K562 (cell line): ENCODE data around the gene OVOL3. TPM values are rescaled to one million over a fixed set of nuclear protein-coding genes. Genes with fewer than 3 reads are reported as not detected.

Experiments
- DACH1 ChIP-seq: fragments of 450-650 bp; IDR thresholded peaks from 2 replicates; pipeline ENCODE4 v1.6.1; 2018; ENCODE audit not compliant: partially characterized antibody
- DPF2 ChIP-seq: fragments of 450-650 bp; IDR thresholded peaks from 2 replicates; pipeline ENCODE4 v1.6.1; 2016
- EGR1 ChIP-seq: fragments of 450-650 bp; conservative IDR thresholded peaks from 2 replicates; pipeline ENCODE4 v1.6.1; 2017; ENCODE audit warnings: mild to moderate bottlenecking
- GABPB1 ChIP-seq: sonication (generic); formaldehyde crosslinking; IDR thresholded peaks from 2 replicates; pipeline ENCODE4 v1.8.0; 2022; ENCODE audit warnings: mild to moderate bottlenecking, missing genetic modification reagents
- HMG20B ChIP-seq: fragments of 250-450 bp; sonication (Bioruptor Pico); IDR thresholded peaks from 2 replicates; pipeline ENCODE4 v1.5.0; 2021; ENCODE audit warnings: mild to moderate bottlenecking
- MCM3 ChIP-seq: fragments of 450-650 bp; IDR thresholded peaks from 2 replicates; pipeline ENCODE4 v1.6.1; 2016
- OTX1 ChIP-seq: fragments of 450-650 bp; formaldehyde crosslinking; IDR thresholded peaks from 2 replicates; pipeline ENCODE4 v1.4.0; 2022; ENCODE audit warnings: mild to moderate bottlenecking
- SAFB2 ChIP-seq: fragments of 200-400 bp; formaldehyde crosslinking; IDR thresholded peaks from 2 replicates; pipeline ENCODE4 v1.6.1; 2018; ENCODE audit warnings: borderline replicate concordance, low read length, low read depth, moderate library complexity; ENCODE audit not compliant: severe bottlenecking
- SIN3A ChIP-seq, 2 experiments: fragments of 150-350 bp in 1 of 2; IDR thresholded peaks; 2 replicates each; pipeline ENCODE4 v1.6.1; 2011 to 2016; ENCODE audit warnings: borderline replicate concordance in 2 of 2, low read depth in 2 of 2, low read length in 2 of 2, mild to moderate bottlenecking in 2 of 2, moderate library complexity in 2 of 2; ENCODE audit not compliant: control insufficient read depth in 1 of 2
- SMAD1 ChIP-seq: fragments of 150-350 bp; IDR thresholded peaks from 2 replicates; pipeline ENCODE4 v1.6.1; 2014; ENCODE audit warnings: low read length, low read depth; ENCODE audit not compliant: partially characterized antibody
- SRSF1 ChIP-seq: fragments of 200-400 bp; formaldehyde crosslinking; IDR thresholded peaks from 2 replicates; pipeline ENCODE4 v1.6.1; 2017; ENCODE audit warnings: mild to moderate bottlenecking, low read depth, low read length, moderate library complexity
- ZBTB17 ChIP-seq: fragments of 450-650 bp; formaldehyde crosslinking; IDR thresholded peaks from 2 replicates; pipeline ENCODE4 v1.4.0; 2020; ENCODE audit warnings: mild to moderate bottlenecking
- ZNF146 ChIP-seq: IDR thresholded peaks from one replicate; pipeline ENCODE4 v1.6.1; 2018; ENCODE audit warnings: missing compliant biosample characterization; ENCODE audit not compliant: unreplicated experiment
- ZNF224 ChIP-seq: sonication (generic); formaldehyde crosslinking; IDR thresholded peaks from 2 replicates; pipeline ENCODE4 v1.8.0; 2022; ENCODE audit warnings: mild to moderate bottlenecking, missing genetic modification reagents
- ZNF24 ChIP-seq: fragments of 450-650 bp; IDR thresholded peaks from 2 replicates; pipeline ENCODE4 v1.6.1; 2016
- ZNF253 ChIP-seq: fragments of 250-450 bp; sonication (Bioruptor Pico); conservative IDR thresholded peaks from 2 replicates; pipeline ENCODE4 v1.6.1; 2021; ENCODE audit warnings: mild to moderate bottlenecking
- ZNF431 ChIP-seq: sonication (generic); formaldehyde crosslinking; IDR thresholded peaks from 2 replicates; pipeline ENCODE4 v1.8.0; 2022; ENCODE audit warnings: mild to moderate bottlenecking, missing genetic modification reagents
- ZNF444 ChIP-seq: fragments of 250-450 bp; sonication (Bioruptor Pico); IDR thresholded peaks from 2 replicates; pipeline ENCODE4 v1.4.0; 2020; ENCODE audit warnings: mild to moderate bottlenecking, moderate library complexity
- ZNF57 ChIP-seq: fragments of 450-650 bp; formaldehyde crosslinking; IDR thresholded peaks from 2 replicates; pipeline ENCODE4 v1.4.0; 2020; ENCODE audit warnings: mild to moderate bottlenecking, moderate library complexity
- ZNF699 ChIP-seq: fragments of 250-450 bp; sonication (Bioruptor Pico); IDR thresholded peaks from 2 replicates; pipeline ENCODE4 v1.8.0; 2021; ENCODE audit warnings: mild to moderate bottlenecking, moderate library complexity; ENCODE audit not compliant: insufficient replicate concordance
- ZNF707 ChIP-seq: fragments of 250-450 bp; sonication (Bioruptor Pico); conservative IDR thresholded peaks from 2 replicates; pipeline ENCODE4 v1.8.0; 2022; ENCODE audit warnings: inconsistent platforms, mild to moderate bottlenecking, moderate library complexity
- polyA plus RNA-seq, 8 experiments: library from polyadenylated mRNA; depleted of rRNA in 4 of 8; stranded (reverse) in 5 of 8; unstranded in 3 of 8; fragments of >200 nt; fragmentation: Nextera tagmentation in 2 of 8; fragmentation: Illumina TruSeq in 1 of 8; extraction: Ambion mirVana in 2 of 8; extraction: Trizol in 1 of 8; gene quantifications; 2 replicates each; pipeline versions ENCODE4 v1.2.1 to v1.2.3, GENCODE V29; 2011 to 2014; ENCODE audit warnings: inconsistent platforms in 1 of 8, missing spikeins in 1 of 8
- total RNA-seq, 7 experiments: library from RNA; depleted of rRNA in 6 of 7; stranded (reverse); fragments of >200 nt in 6 of 7; fragmentation: Illumina TruSeq in 2 of 7; extraction: Trizol in 2 of 7; gene quantifications; 2 replicates each; pipeline versions ENCODE4 v1.2.1 to v1.2.3, GENCODE V29; 2011 to 2021; ENCODE audit warnings: low replicate concordance in 1 of 7
- TF ChIP-seq, protein P1 (sequence below), 2 experiments: fragments of 450-650 bp in 1 of 2; sonication (generic) in 1 of 2; formaldehyde crosslinking; conservative IDR thresholded peaks; 2 replicates each; pipeline versions ENCODE4 v1.4.0 to v1.8.1; 2020 to 2022; ENCODE audit warnings: mild to moderate bottlenecking in 1 of 2, missing genetic modification reagents in 1 of 2
- TF ChIP-seq, protein P2 (sequence below): sonication (generic); formaldehyde crosslinking; IDR thresholded peaks from 2 replicates; pipeline ENCODE4 v1.8.0; 2023; ENCODE audit warnings: mild to moderate bottlenecking, missing genetic modification reagents
- TF ChIP-seq, protein P3 (sequence below): fragments of 250-450 bp; sonication (Bioruptor Pico); IDR thresholded peaks from 2 replicates; pipeline ENCODE4 v1.5.0; 2020; ENCODE audit warnings: mild to moderate bottlenecking
- TF ChIP-seq, protein P4 (sequence below), 3 experiments: IDR thresholded peaks in 2 of 3; conservative IDR thresholded peaks in 1 of 3; 2 replicates each; pipeline ENCODE4 v1.5.1; 2011 to 2012; ENCODE audit warnings: low read length in 3 of 3, mild to moderate bottlenecking in 3 of 3, control low read depth in 2 of 3, improper control_type of control experiment in 1 of 3, inconsistent platforms in 1 of 3, low read depth in 1 of 3, mixed read lengths in 1 of 3, moderate library complexity in 1 of 3; ENCODE audit not compliant: insufficient read depth in 2 of 3

The OVOL3 gene
- total and polyA plus RNA-seq, 9 of the 15 experiments (the other 6 are each of a cell fraction or from before 2014, with no cell fraction given): not detected

DNA sequence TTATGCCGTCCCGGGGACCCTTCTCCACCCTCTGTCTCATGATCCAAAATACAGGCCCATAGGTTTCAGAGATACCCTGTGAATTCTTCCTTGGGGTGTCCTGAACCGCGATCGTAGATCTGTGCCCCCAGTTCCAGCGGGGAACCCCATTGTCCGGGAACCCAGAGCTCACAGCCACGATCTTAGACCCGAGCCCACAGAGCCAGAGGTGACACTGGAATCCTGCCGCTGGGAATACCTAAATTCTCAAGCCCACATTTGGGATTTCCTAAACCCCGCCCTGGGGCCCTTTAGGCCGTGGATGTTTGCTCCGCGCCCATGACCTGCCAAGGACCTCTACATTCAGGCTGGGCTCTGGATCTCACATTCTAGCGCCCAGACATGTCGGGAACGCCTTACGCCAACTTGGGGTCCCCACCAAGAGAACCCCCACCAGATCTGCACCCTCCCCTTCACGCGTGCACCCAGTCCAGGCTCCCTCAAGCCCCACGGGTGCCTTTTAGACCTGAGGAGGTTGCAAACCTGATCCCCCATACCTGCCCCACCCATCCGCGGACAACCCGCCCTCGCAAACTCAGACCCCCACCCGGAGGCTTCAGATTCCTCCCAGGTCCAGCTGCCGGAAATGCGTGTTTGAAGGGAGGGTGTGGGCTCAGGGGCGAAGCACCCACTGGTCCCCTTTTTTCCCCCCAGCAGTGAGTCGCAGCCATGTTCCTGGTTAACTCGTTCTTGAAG, 29.5 kb downstream of the OVOL3 start (continued):
- TF ChIP-seq, protein P1, sequence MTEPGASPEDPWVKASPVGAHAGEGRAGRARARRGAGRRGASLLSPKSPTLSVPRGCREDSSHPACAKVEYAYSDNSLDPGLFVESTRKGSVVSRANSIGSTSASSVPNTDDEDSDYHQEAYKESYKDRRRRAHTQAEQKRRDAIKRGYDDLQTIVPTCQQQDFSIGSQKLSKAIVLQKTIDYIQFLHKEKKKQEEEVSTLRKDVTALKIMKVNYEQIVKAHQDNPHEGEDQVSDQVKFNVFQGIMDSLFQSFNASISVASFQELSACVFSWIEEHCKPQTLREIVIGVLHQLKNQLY (CRISPR knock-in tag; conservative IDR thresholded peaks at IDR 0.05): no peak
- no peak for TF ChIP-seq ZNF146 (CRISPR knock-in tag)
- TF ChIP-seq OTX1: peak; percentile 6; the same call in 1 of the 2 replicates
- no peak for TF ChIP-seq SMAD1
- no peak for TF ChIP-seq ZNF57 (CRISPR knock-in tag)
- no peak for TF ChIP-seq SRSF1
- TF ChIP-seq MCM3: no peak
- no peak for TF ChIP-seq ZNF431 (CRISPR knock-in tag)
- peak in 1 of 2 experiments; percentile 80; a peak in 1 of 4 replicates for TF ChIP-seq SIN3A (IDR thresholded peaks at IDR 0.05; ENCODE audit: borderline replicate concordance in 2 of 2, control insufficient read depth in 1 of 2, low read depth in 2 of 2, low read length in 2 of 2)
- TF ChIP-seq, protein P2, sequence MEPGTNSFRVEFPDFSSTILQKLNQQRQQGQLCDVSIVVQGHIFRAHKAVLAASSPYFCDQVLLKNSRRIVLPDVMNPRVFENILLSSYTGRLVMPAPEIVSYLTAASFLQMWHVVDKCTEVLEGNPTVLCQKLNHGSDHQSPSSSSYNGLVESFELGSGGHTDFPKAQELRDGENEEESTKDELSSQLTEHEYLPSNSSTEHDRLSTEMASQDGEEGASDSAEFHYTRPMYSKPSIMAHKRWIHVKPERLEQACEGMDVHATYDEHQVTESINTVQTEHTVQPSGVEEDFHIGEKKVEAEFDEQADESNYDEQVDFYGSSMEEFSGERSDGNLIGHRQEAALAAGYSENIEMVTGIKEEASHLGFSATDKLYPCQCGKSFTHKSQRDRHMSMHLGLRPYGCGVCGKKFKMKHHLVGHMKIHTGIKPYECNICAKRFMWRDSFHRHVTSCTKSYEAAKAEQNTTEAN (CRISPR knock-in tag): no peak
- TF ChIP-seq EGR1: peak; percentile 52; the same call in 1 of the 2 replicates
- TF ChIP-seq DPF2: no peak
- TF ChIP-seq, protein P3, sequence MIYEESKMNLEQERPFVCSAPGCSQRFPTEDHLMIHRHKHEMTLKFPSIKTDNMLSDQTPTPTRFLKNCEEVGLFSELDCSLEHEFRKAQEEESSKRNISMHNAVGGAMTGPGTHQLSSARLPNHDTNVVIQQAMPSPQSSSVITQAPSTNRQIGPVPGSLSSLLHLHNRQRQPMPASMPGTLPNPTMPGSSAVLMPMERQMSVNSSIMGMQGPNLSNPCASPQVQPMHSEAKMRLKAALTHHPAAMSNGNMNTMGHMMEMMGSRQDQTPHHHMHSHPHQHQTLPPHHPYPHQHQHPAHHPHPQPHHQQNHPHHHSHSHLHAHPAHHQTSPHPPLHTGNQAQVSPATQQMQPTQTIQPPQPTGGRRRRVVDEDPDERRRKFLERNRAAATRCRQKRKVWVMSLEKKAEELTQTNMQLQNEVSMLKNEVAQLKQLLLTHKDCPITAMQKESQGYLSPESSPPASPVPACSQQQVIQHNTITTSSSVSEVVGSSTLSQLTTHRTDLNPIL (CRISPR knock-in tag): no peak
- TF ChIP-seq ZNF24: no peak
- peak; percentile 55; the same call in 1 of the 2 replicates for TF ChIP-seq GABPB1
- TF ChIP-seq ZNF699 (CRISPR knock-in tag): no peak
- TF ChIP-seq ZNF444: no peak
- TF ChIP-seq ZBTB17 (CRISPR knock-in tag): no peak; the same call in 1 of the 2 replicates
- peak; percentile 62 for TF ChIP-seq DACH1
- 0 out of 2 replicates have a peak, but pooled peaks have one; percentile 29 for TF ChIP-seq HMG20B (CRISPR knock-in tag)
- no peak for TF ChIP-seq ZNF707 (CRISPR knock-in tag)
- no peak for TF ChIP-seq SAFB2
- TF ChIP-seq ZNF253 (CRISPR knock-in tag): no peak
- TF ChIP-seq, protein P4, sequence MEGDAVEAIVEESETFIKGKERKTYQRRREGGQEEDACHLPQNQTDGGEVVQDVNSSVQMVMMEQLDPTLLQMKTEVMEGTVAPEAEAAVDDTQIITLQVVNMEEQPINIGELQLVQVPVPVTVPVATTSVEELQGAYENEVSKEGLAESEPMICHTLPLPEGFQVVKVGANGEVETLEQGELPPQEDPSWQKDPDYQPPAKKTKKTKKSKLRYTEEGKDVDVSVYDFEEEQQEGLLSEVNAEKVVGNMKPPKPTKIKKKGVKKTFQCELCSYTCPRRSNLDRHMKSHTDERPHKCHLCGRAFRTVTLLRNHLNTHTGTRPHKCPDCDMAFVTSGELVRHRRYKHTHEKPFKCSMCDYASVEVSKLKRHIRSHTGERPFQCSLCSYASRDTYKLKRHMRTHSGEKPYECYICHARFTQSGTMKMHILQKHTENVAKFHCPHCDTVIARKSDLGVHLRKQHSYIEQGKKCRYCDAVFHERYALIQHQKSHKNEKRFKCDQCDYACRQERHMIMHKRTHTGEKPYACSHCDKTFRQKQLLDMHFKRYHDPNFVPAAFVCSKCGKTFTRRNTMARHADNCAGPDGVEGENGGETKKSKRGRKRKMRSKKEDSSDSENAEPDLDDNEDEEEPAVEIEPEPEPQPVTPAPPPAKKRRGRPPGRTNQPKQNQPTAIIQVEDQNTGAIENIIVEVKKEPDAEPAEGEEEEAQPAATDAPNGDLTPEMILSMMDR (IDR thresholded peaks at IDR 0.05 in 2 of 3, conservative IDR thresholded peaks at IDR 0.05 in 1 of 3; ENCODE audit: insufficient read depth in 2 of 3, low read depth in 1 of 3, low read length in 3 of 3): no peak
- TF ChIP-seq ZNF224 (CRISPR knock-in tag): peak; percentile 10; the same call in 1 of the 2 replicates
